SK-N-DZ (cell line): Measurements from ENCODE around the gene IQCM.

ENCODE experiments used
- DNase-seq: peaks from one replicate; pipeline ENCODE4 v3.0.0-alpha.2; 2015; ENCODE audit warnings: low spot score

Gene IQCM

DNA sequence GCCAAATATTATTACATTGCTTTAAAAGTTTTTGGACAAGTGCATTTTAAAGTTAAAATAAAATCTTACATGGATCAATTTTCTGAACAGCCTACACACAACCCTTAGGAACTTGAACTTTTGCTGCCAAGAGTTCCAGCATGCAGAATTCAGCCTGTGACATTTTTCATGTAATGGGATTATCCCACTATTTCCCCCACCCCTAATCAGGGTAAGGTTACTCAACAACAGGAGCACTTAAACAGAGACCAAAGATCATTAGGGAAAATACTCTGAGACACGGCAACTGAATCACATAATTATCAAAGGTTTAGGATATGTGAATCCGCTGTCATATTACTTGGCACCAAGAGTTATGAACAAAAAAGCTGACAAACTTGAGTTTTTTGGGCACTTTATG lies 47.2 kb downstream of the IQCM start:
- DNase-seq, result no peak

DNA sequence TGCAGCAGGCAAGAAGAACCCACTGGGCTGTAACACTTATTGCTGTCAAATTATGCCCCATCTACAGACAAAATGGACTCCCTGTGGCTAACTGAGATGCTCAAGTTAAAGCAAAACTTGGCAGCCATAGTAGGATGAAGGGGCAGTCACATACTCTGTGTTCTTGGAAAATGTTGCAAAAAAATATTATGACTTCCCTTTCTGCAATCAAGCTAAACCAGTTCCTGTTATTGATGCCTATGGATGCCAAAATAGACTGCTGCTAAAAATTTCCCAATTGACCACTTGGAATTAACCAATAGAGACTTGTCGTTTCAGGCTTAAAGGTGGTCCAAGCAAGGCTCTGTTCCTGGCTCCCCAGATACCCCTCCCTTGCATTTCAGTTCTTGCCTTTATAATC lies 49.5 kb downstream of the IQCM start:
- no peak for DNase-seq

DNA sequence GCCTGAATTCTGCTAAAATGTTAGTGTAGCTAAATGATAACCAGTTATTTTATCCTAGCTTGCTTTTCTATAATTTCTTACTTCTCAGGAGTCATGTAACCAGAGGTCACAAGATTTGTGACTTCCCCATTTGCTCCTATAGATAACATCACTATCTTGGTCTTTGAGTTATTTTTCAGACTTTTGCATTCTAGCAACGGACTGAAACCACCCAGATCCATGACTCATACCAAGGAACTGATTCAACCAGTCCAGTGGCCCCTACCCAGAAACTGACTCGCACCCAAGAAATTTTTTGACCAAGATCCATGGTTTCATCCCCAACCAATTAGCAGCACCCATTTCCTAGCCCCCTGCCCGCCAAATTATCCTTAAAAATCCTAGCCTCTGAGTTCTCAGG lies 50.0 kb downstream of the IQCM start:
- no peak for DNase-seq

DNA sequence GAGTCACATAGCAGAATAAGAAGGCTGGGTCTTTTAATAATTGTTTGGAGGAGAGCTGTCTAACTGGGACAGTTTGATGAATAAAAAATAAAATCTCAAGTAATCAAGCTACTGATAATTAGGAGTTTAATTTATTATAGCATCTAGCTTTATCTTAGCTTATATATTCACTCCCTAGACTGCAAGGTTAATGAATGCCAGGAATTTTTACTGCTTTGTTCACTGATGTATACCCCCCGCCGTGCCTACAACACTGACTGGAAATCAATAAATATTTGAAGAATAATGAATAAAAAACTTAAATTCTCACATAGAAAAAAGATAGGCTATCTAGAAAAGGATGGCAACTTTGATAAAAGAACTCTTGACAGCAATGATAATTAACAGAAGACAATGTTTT lies 59.7 kb downstream of the IQCM start:
- no peak for DNase-seq

DNA sequence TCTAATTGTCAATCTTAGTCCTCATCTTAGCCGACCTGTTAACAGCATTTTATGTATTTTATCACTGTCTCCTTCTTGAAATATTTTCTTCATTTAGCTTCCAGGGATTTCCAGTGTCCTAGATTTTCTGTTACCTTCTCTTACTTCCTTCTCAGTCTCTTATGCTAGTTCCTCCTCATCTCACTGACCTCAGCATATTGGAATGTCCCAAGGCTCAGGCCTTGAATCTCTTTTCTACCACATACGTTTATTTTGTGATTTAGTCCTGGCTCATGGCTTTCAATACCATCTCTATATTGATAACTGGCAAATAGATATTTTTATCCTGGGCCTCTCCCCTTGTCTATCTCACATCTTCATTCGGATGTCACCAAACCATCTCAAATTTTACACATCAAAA lies 61.1 kb downstream of the IQCM start:
- DNase-seq, result no peak

DNA sequence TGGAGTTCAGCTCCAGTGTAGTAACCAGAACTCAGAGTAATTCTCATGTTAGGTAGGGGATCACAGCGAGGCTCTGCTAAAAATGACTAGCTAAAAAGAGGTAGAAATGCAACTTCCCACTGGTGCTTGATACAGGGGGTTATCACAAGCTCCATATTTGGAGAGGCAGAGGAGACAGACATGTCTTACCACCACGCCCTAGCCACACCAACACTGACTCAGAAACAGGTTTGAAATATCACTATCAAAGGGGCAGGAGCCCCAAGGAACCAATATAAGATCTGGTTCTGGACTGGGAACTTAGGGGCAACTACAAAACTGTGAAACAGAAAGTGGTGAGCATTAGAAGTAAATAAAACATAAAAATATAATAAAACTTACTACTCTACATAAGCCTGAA lies 62.9 kb downstream of the IQCM start:
- no peak for DNase-seq

DNA sequence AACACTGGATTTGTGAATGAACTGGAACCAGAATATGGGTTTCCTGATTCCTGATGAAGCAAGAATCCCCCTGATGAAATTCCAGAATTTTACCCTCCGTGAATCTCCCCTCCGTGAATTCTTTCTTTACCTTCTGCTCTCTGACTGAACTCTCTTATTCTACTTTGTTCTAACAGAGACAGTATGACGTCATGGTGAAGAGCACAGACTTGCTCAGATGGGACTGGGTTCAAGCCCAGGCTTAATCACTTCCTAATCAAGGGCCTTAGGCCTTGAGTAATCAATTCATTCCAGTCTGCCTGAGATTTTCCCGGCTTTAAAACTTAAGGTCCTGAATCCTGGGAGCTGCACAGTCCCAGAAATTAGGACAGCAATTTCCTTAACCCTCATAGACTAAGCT lies 64.5 kb downstream of the IQCM start:
- no peak for DNase-seq

DNA sequence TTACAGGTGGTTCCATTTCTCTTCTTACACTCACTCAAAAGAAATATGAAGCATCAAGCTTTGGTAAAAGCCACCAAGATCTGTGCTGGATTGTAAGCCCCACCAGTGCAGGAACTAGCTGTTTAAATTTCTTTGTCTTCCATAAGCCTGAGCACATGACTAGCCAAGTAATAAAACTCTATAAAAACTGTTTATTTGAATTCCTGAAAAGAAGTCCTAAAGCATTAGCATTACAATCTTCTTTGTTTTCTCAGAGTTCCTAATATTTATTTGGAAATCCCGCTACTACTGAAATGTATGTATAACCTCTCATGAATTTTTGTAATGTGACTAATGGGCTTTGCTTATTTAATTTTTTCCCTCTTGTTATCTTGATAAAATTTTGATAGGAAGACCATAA lies 65.9 kb downstream of the IQCM start:
- no peak for DNase-seq

DNA sequence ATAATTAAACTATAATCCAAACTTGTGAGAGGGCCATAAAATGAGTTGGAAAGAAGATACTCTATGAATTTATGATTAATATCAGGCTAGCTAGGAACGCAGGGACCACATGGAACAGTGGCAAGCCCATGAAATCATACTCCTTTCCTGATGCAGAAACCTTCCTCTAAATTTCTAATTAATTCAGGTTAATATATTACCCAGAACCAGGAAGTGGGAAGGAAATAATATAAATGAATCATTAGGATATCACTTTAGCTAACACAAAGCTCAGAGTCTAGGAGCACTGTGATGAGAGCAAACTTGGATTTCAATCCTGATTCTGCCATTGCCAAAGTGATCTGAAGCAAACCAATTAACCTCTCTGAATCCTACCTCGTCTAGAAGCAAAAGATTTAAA lies 68.0 kb downstream of the IQCM start:
- no peak for DNase-seq

DNA sequence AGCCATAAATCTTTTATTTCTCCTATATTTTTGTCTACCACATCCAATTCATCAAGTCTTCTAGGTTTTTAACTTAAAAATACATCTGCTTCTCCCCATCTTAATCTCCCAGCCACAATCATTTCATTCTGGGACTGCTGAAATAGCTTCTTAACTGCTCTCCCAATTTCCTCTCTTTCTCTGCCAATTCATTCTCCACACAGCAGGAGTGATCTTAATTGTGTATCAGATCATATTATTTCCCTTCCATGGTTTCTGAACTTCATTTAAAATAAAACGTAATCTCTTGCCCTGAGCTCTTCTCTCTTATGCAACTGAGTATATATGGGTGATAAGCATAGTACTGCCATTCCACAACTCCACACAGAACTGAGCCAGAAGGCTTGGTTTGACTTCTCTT lies 69.4 kb downstream of the IQCM start:
- no peak for DNase-seq

DNA sequence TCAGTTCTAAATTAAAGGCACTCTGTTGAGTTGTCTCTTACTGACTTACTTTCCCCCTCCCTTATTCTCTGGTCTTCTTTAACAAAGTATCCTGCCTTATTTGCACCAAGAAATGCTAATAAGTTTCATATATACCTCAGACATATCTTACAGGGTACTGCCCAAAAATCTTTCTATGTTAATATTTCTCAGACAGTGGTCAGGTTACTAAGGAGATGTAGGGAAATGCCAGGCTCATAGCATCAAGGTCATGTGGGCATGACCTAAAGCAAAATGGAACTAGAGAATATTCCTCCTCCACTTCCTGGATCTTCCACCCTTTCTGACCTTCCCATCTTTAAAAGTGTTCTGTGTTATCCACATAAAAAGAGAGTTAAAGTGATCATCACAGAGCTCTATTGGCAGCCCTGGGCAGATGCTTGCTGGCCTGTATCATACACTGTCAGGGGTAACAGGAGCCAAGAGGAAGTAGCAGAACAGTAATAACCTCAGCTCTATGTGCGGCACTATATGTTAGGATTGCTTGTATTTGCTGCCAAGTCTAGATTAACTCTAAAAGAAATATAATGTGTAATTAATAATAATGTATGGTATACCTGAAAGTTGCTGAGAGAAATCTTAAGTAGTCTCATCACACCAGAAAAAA lies 74.3 kb downstream of the IQCM start:
- no peak for DNase-seq

DNA sequence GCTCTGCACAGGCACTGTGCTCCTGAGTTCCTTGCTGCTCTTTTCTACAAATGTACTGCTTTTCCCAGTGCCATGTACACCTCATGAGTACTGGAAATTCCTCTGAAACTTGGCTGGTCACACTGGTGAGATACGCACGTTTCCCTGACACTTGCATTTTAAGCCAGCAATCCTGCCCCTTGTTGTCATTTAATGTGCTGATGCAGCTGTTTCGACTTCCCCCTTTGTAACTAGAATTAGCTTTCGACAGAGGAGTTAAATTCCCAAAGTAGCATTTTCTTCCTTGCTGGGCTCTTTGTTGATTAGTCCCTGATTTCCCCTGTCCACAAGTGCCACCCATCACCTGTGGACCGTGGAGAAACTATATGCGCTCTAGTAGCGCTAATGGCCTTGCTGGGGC lies 77.5 kb downstream of the IQCM start:
- DNase-seq, result no peak

DNA sequence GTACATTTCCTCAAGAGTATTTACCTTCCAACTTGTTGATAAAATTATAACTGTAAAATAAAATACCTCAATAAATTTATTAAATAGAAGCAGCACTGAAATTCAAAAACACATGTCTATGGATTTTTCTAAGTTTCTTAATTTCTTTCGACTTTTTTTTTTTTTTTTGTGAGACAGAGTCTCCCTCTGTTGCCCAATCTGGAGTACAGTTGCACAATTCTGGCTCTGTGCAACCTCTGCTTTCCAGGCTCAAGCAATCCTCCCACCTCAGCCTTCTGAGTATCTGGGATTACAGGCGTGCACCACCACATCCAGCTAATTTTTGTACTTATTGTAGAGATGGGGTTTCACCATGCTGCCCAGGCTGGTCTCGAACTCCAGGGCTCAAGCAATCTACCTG lies 79.8 kb downstream of the IQCM start:
- DNase-seq, result no peak

DNA sequence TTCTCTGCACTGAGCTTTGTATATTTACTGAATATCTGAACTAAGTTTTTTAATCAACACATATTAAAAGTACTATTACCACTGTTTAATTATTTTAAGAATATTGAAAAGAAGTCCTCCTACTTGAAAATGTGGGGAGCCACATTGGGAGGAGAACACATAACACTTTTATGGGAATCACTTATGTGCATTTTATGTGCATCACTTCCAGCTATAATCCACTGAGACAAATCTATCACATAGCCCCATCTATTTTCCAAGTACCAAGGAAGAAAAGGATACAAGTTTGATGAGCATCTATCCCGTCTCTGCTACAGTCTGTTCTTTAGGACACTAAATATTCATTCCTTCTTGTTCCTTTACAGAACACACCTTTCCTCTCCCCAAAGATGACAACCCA lies 87.2 kb downstream of the IQCM start:
- DNase-seq, result no peak

DNA sequence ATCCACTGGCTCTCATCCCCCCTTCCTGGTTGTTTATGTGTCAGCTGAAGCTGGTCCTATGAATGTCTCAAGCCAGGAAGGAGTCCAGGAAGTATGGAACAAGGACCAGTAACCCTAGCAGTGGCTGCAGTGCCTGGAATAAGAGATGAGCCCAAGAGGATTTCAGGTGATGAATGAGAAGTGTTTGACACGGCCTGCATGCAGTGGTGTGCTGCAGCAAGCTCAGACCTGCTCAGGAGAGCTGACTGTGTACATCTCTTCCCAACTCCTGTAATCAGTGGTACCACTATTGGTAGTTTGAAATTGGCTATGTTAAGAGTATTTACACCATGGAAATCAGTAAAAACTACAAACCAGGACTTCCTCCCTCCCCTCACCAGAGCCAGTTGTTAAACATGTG lies 88.0 kb downstream of the IQCM start:
- DNase-seq, result no peak

DNA sequence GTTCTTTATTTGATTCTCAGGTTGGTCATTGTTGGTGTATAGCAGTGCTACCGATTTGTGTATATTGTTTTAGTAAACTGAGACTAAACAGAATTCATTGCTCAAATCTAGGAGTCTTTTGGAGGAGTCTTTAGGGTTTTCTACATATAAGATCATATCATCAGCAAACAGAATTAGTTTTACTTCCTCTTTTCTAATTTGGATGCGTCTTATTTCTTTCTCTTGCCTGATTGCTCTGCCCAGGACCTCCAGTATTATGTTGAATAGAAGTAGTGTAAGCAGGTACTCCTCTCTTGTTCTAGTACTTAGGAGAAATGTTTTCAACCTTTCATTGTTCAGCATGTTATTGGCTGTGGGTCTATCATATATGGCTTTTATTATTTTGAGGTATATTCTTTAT lies 92.6 kb downstream of the IQCM start:
- no peak for DNase-seq

DNA sequence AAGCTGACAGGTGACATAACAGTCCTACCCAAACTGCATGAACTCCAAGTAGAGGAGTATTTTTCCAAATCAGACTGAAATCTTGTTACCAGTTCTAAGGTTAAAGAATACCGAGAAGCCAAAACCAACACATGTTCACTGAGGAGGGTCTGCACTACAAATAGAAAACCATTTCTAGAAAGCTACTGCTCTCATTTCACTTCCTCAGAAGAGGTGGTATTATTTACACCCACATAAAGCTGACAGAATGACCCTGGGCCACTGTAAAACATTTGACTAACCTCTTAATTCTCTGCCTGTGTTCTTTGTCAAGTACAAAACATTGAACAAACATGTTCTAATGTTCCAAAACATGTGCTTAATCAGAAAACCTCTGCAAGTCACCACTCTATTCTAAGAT lies 95.8 kb downstream of the IQCM start:
- DNase-seq, result no peak

DNA sequence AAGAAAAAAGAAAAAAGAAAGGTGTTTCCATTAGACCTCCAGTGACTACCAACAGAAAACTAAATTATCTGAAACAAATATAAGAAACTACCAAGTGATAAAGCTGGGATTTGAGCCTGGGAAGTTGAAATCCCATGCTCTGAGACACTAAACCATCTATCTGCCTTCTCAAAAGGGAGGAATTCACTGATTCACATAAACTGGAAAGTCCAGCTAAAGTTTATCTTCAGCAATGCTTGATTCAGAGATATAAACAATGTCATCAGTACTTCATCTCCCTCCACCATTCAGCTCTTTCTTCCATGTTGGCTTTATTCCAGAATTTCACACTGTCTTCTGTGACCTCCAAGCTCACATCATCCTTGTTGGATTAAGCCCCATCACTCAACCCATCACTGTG lies 96.3 kb downstream of the IQCM start:
- no peak for DNase-seq

DNA sequence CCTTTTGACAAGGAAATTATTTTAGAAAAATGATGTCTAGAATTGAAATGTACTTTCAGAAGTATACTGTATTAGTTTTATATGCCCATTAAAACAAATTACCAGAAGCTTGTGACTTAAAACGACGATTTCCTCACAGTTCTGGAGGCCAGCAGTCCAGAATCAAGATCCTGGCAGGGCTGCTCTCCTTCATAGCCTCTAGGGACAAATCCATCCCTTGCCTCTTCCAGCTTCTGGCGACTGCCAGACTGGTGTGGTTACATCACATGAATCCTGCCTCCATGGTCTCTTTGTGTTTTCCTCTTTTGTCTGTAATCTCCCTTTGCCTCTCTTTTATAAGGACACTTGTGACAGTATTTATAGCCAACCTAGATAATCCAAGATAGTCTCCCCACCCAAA lies 97.1 kb downstream of the IQCM start:
- no peak for DNase-seq

DNA sequence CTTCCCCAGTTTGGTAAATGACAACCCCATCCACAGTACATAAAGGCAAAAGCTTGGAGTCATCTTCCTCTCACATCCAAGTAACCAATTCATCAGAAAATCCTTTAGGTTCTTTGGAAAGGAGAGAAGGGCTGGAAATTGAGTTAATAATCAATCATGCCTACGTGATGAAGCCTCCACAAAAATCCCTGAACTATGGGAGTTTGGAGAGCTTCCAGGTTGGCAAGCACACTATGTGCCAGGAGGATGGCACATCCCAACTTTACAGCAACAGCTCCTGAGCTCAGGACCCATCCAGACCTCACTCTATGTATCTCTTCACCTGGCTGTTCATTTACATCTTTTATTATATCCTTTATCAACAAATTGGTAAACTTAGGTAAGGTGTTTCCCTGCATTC lies 98.9 kb downstream of the IQCM start:
- no peak for DNase-seq

DNA sequence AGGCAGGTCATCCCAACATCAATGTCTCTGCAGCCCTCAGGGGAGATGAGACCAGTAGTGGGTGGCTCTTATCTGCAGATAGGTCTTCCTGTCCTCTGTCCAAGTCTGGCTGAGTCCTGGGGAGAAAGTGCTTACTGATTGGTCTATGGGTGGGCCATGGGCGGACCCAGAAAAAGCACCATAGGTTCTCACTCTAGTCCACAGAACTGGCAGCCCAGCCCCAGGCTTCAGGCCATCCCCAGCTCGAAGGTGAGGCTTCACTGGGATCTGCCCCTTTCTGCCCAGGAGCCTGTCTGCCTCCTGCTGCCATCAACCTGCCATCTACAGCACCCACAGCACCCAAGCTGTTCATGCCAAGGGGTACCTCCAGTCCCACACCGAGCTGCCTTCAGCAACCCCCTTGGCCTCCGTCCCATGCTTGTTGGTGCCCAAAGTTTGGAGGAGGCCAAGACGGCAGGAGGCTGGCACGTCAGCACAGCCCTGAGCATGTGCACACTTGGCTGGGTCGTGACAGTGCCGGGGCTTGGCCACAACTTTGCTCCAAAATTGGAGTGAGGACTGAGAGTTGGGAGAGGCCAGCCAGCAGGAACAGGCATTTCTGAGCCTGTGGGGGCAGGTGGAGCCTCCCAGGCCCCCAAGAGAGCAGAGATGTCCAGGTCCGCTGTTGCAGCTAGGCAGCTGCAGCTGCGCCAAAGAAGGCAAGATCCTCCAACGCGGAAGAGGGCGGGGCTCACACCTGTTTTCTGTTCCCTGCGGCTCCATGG lies 99.6 kb downstream of the IQCM start:
- no peak for DNase-seq

DNA sequence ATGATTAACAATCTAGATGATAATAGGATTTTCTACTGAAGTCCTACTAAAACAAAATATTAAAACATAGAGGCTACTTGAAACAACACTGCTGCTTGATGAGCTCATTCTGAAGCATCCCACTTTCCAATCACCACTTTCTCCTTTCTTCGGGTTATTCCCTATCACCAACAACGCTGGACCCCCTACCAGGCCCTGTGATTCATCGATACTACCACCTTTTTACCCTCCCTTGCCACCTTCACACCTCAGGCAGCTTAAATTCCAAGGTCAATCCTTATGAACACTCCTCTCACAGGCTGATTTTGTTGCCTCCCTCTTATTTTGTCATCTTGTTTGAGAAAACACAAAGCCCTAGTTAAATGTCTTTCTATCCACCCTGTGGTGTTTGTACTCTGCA lies 102.6 kb downstream of the IQCM start:
- no peak for DNase-seq

DNA sequence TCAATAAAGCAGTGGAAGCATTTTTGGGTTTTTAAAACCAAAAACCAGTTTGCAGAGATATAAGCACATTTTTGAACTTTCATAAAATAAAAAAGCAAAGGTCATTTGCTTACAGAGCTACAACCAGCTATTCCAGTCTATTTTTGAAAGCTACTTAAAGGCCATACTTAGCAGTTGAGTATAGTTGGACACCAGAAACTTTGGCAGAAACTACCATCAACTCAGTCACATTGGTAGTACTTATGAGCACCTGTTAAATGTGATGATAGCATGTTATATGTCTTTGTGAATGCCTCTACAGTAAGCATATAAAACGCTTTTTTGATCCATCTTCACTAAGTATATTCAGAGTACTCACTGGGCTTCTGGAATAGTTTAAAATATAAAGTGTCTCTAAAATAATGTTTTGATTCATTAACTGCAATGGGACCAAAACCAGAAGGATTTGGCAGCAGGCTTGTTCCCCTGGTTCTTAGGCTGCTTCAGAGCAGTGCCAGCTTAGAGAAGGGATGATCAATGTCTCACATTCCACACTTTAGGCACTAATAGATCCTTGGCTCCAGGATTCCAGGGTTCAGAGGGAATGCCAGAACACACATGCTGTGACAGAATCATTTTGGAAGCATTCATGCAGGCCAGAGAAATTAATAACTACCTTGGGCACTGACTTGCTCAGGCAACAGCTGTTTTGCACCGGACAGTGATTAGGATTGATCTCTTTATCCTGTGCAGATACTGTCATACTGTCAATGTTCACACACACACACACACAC lies 103.9 kb downstream of the IQCM start:
- DNase-seq, result no peak
